Liver (tissue), 9 donors: ENCODE data around the gene GRID1. TPM values are rescaled to one million over a fixed set of nuclear protein-coding genes. Genes with fewer than 3 reads are reported as not detected.

Source experiments
- DNase-seq: peaks from one replicate; pipeline ENCODE4 v3.0.0-alpha.2; 2017; ENCODE audit warnings: low spot score
- H3K27ac ChIP-seq, 2 donors: one replicate each; pipeline ENCODE4 v1.7.0; 2013; ENCODE audit warnings: inconsistent platforms in 2 of 2, low read length in 2 of 2, control low read depth in 1 of 2, low read depth in 1 of 2, mild to moderate bottlenecking in 1 of 2
- H3K27me3 ChIP-seq, 4 donors: one replicate each; pipeline versions ENCODE4 v1.6.1 to v1.7.0; 2013; ENCODE audit warnings: low read length in 3 of 4, inconsistent platforms in 1 of 4, mild to moderate bottlenecking in 1 of 4, moderate library complexity in 1 of 4; ENCODE audit not compliant: control insufficient read depth in 4 of 4, insufficient read depth in 4 of 4
- H3K36me3 ChIP-seq, 4 donors: one replicate each; pipeline versions ENCODE4 v1.6.1 to v1.7.0; 2013; ENCODE audit warnings: low read length in 3 of 4, mild to moderate bottlenecking in 3 of 4, low read depth in 1 of 4, moderate library complexity in 1 of 4; ENCODE audit not compliant: control insufficient read depth in 4 of 4, insufficient read depth in 3 of 4
- H3K4me1 ChIP-seq, 4 donors: one replicate each; pipeline versions ENCODE4 v1.6.1 to v1.7.0; 2013; ENCODE audit warnings: low read length in 3 of 4, mild to moderate bottlenecking in 3 of 4, moderate library complexity in 1 of 4; ENCODE audit not compliant: control insufficient read depth in 4 of 4, insufficient read depth in 4 of 4
- H3K4me3 ChIP-seq, 3 donors: one replicate each; pipeline versions ENCODE4 v1.6.1 to v1.7.0; 2013; ENCODE audit warnings: low read length in 3 of 3, control low read depth in 1 of 3, low read depth in 1 of 3, mild to moderate bottlenecking in 1 of 3
- H3K9ac ChIP-seq, 2 donors: one replicate each; pipeline ENCODE4 v1.7.0; 2013; ENCODE audit warnings: low read length in 2 of 2, mild to moderate bottlenecking in 2 of 2, moderate library complexity in 2 of 2, control low read depth in 1 of 2, low read depth in 1 of 2
- H3K9me3 ChIP-seq, 4 donors: one replicate each; pipeline versions ENCODE4 v1.6.1 to v1.7.0; 2013; ENCODE audit warnings: low read length in 3 of 4; ENCODE audit not compliant: control insufficient read depth in 4 of 4
- ATF3 ChIP-seq: IDR thresholded peaks from 2 replicates; pipeline ENCODE4 v1.6.1; 2016; ENCODE audit warnings: antibody characterized with exemption
- CTCF ChIP-seq: fragments of 150-350 bp; IDR thresholded peaks from 2 replicates; pipeline ENCODE4 v1.5.1; 2017; ENCODE audit warnings: improper control_type of control experiment, low read depth, low read length; ENCODE audit not compliant: missing input control
- EGR1 ChIP-seq, 2 donors: IDR thresholded peaks; 2 replicates each; pipeline ENCODE4 v1.6.1; 2016 to 2018; ENCODE audit warnings: antibody characterized with exemption in 2 of 2, low read depth in 2 of 2
- FOXA1 ChIP-seq: IDR thresholded peaks from 2 replicates; pipeline ENCODE4 v1.6.1; 2016; ENCODE audit warnings: antibody characterized with exemption
- FOXA2 ChIP-seq: IDR thresholded peaks from 2 replicates; pipeline ENCODE4 v1.6.1; 2016; ENCODE audit warnings: antibody characterized with exemption
- GABPA ChIP-seq, 2 donors: IDR thresholded peaks in 1 of 2; conservative IDR thresholded peaks in 1 of 2; 2 replicates each; pipeline ENCODE4 v1.6.1; 2016; ENCODE audit warnings: antibody characterized with exemption in 2 of 2, mild to moderate bottlenecking in 1 of 2, moderate library complexity in 1 of 2
- HNF4A ChIP-seq, 2 donors: conservative IDR thresholded peaks; 2 replicates each; pipeline ENCODE4 v1.6.1; 2016; ENCODE audit warnings: antibody characterized with exemption in 2 of 2, mild to moderate bottlenecking in 2 of 2
- HNF4G ChIP-seq: IDR thresholded peaks from 2 replicates; pipeline ENCODE4 v1.6.1; 2016; ENCODE audit warnings: antibody characterized with exemption
- JUND ChIP-seq, 2 donors: IDR thresholded peaks; 2 replicates each; pipeline ENCODE4 v1.6.1; 2016; ENCODE audit warnings: antibody characterized with exemption in 2 of 2
- MAX ChIP-seq: IDR thresholded peaks from 2 replicates; pipeline ENCODE4 v1.6.1; 2016; ENCODE audit warnings: antibody characterized with exemption
- REST ChIP-seq: IDR thresholded peaks from 2 replicates; pipeline ENCODE4 v1.6.1; 2016; ENCODE audit warnings: antibody characterized with exemption, mild to moderate bottlenecking
- TAF1 ChIP-seq: conservative IDR thresholded peaks from 2 replicates; pipeline ENCODE4 v1.6.1; 2016; ENCODE audit warnings: antibody characterized with exemption, mild to moderate bottlenecking
- ZBTB33 ChIP-seq: IDR thresholded peaks from 2 replicates; pipeline ENCODE4 v1.6.1; 2016; ENCODE audit warnings: antibody characterized with exemption
- WGBS: extraction: QIAGEN DNeasy Blood & Tissue Kit; methylation state at CpG from one replicate; pipeline ENCODE4 v1.1.7; 2013; 5-methylcytosine and 5-hydroxymethylcytosine counted together
- polyA plus RNA-seq, 2 donors: library from polyadenylated mRNA; stranded (reverse) in 1 of 2; unstranded in 1 of 2; fragments of 200-250 nt in 1 of 2; fragments of >200 nt in 1 of 2; fragmentation: Nextera tagmentation in 1 of 2; extraction: Ambion mirVana in 1 of 2; gene quantifications; one replicate each; pipeline versions ENCODE4 v1.2.1 to v1.2.3, GENCODE V29; 2013 to 2015
- total RNA-seq, 2 donors: library from RNA; depleted of rRNA; stranded (reverse); fragments of >200 nt; gene quantifications; one replicate each; pipeline ENCODE4 v1.2.3, GENCODE V29; 2014
- donor health status: healthy.
- donor health status: healthy.
- donor health status: healthy.
- donor health status: healthy.
- donor health status: healthy.

GRID1 gene
- total and polyA plus RNA-seq, 4 donors: 0.09 to 0.17 (median 0.14) TPM; not detected in 1

GRCh38 chr10:85666987-85667386 lies 699.6 kb downstream of the GRID1 start (continued):
- TF ChIP-seq CTCF (no peak), JUND (IDR thresholded peaks at IDR 0.05) (no peak)

GRCh38 chr10:85666102-85666501 lies 700.5 kb downstream of the GRID1 start:
- Histone ChIP-seq H3K27me3 (no peaks in the 10 kb centered on the region), H3K9ac (no peak overlapping the region), H3K9me3 (no peaks in the 10 kb centered on the region), H3K27ac (no peak overlapping the region), H3K4me1 (no peaks in the 10 kb centered on the region), H3K36me3 (no peaks in the 10 kb centered on the region), H3K4me3 (no peak overlapping the region)
- WGBS: 71% methylated on average over 2 of the region's 2 CpGs
- DNase-seq: no peak
- TF ChIP-seq FOXA1: no peak
- no peak for TF ChIP-seq REST
- no peak for TF ChIP-seq TAF1

- WGBS: 68% methylated on average over 6 of the region's 6 CpGs
- no peak overlapping the region for H3K9ac ChIP-seq
- H3K27me3 ChIP-seq: no peaks in the 10 kb centered on the region
- TF ChIP-seq MAX (no peak), TAF1 (no peak), HNF4G (no peak), ZBTB33 (no peak), CTCF (no peak), ATF3 (no peak), FOXA2 (no peak), HNF4A (conservative IDR thresholded peaks at IDR 0.05) (no peak), EGR1 (IDR thresholded peaks at IDR 0.05; ENCODE audit: low read depth in 2 of 2) (no peak), GABPA (IDR thresholded peaks at IDR 0.05 in 1 of 2, conservative IDR thresholded peaks at IDR 0.05 in 1 of 2) (no peak), JUND (IDR thresholded peaks at IDR 0.05) (no peak)
- H3K36me3 ChIP-seq: no peaks in the 10 kb centered on the region
- no peaks in the 10 kb centered on the region for H3K4me1 ChIP-seq
- no peak overlapping the region for H3K27ac ChIP-seq
- no peaks in the 10 kb centered on the region for H3K9me3 ChIP-seq
- DNase-seq: no peak
- no peak overlapping the region for H3K4me3 ChIP-seq
Observed at GRCh38 chr10:85665681-85666080, 700.9 kb downstream of the GRID1 start.
